Astrocyte (in vitro differentiated cells and primary cell): ENCODE measurements around the gene LSMEM2. TPM values are rescaled to one million over a fixed set of nuclear protein-coding genes. Genes with fewer than 3 reads are reported as not detected.

Experiments
- DNase-seq: peaks from one replicate; pipeline ENCODE4 v3.0.0-alpha.2; 2010; ENCODE audit warnings: low read depth
- FAIRE-seq: peaks from 2 replicates; lab custom pipeline; 2011; peaks lifted over from hg19 to GRCh38; lab: Jason Lieb, UNC
- H2AFZ ChIP-seq: 2 replicates; pipeline ENCODE4 v1.6.0; 2012; ENCODE audit warnings: low read depth, low read length, inconsistent platforms
- H3K27ac ChIP-seq: 2 replicates; pipeline ENCODE4 v1.5.1; 2011; ENCODE audit warnings: low read depth, low read length, inconsistent platforms
- H3K27me3 ChIP-seq: 2 replicates; pipeline ENCODE4 v1.6.0; 2011; ENCODE audit warnings: low read length, inconsistent platforms; ENCODE audit not compliant: insufficient read depth
- H3K36me3 ChIP-seq: 2 replicates; pipeline ENCODE4 v1.5.1; 2011; ENCODE audit warnings: low read length, inconsistent platforms; ENCODE audit not compliant: insufficient read depth
- H3K4me1 ChIP-seq: 2 replicates; pipeline ENCODE4 v1.5.1; 2011; ENCODE audit warnings: low read length, inconsistent platforms; ENCODE audit not compliant: insufficient read depth
- H3K4me2 ChIP-seq: 2 replicates; pipeline ENCODE4 v1.6.0; 2012; ENCODE audit warnings: low read length, inconsistent platforms
- H3K4me3 ChIP-seq: 2 replicates; pipeline ENCODE4 v1.5.1; 2011; ENCODE audit warnings: low read depth, mild to moderate bottlenecking, low read length, inconsistent platforms; ENCODE audit not compliant: insufficient read depth
- H3K79me2 ChIP-seq: 2 replicates; pipeline ENCODE4 v1.6.0; 2012; ENCODE audit warnings: mild to moderate bottlenecking, low read length, inconsistent platforms; ENCODE audit not compliant: insufficient read depth
- H3K9ac ChIP-seq: 2 replicates; pipeline ENCODE4 v1.6.0; 2012; ENCODE audit warnings: mild to moderate bottlenecking, low read length, inconsistent platforms
- H3K9me3 ChIP-seq: 2 replicates; pipeline ENCODE4 v1.5.1; 2012; ENCODE audit warnings: low read depth, mild to moderate bottlenecking, low read length, inconsistent platforms; ENCODE audit not compliant: insufficient read depth
- H4K20me1 ChIP-seq: 2 replicates; pipeline ENCODE4 v1.6.0; 2012; ENCODE audit warnings: low read length, inconsistent platforms; ENCODE audit not compliant: insufficient read depth
- H3K27ac Mint-ChIP-seq: one replicate; pipeline ENCODE4 v1.8.0; 2021; ENCODE audit warnings: mild to moderate bottlenecking, mixed read lengths; ENCODE audit not compliant: unreplicated experiment
- H3K27me3 Mint-ChIP-seq: one replicate; pipeline ENCODE4 v1.8.0; 2021; ENCODE audit warnings: low read depth, mixed read lengths; ENCODE audit not compliant: unreplicated experiment
- H3K36me3 Mint-ChIP-seq: one replicate; pipeline ENCODE4 v1.8.0; 2021; ENCODE audit warnings: low read depth, mixed read lengths; ENCODE audit not compliant: unreplicated experiment
- H3K4me1 Mint-ChIP-seq: one replicate; pipeline ENCODE4 v1.8.0; 2021; ENCODE audit warnings: low read depth, mixed read lengths; ENCODE audit not compliant: unreplicated experiment
- H3K4me3 Mint-ChIP-seq: one replicate; pipeline ENCODE4 v1.8.0; 2021; ENCODE audit warnings: mild to moderate bottlenecking, moderate library complexity, mixed read lengths; ENCODE audit not compliant: unreplicated experiment
- H3K9me3 Mint-ChIP-seq: one replicate; pipeline ENCODE4 v1.8.0; 2021; ENCODE audit warnings: mild to moderate bottlenecking, mixed read lengths; ENCODE audit not compliant: unreplicated experiment
- EZH2 ChIP-seq: IDR thresholded peaks from 2 replicates; pipeline ENCODE4 v1.6.1; 2012; ENCODE audit warnings: mild to moderate bottlenecking, low read length, inconsistent platforms; ENCODE audit not compliant: insufficient read depth
- total RNA-seq: library from RNA; stranded (reverse); gene quantifications from 2 replicates; pipeline ENCODE4 v1.2.1, GENCODE V29; 2021
- TF ChIP-seq, protein P1 (sequence below): IDR thresholded peaks from 2 replicates; pipeline ENCODE4 v1.5.1; 2011; ENCODE audit warnings: low read depth, mild to moderate bottlenecking, inconsistent platforms, low read length, moderate library complexity; ENCODE audit not compliant: insufficient read depth

The LSMEM2 gene
- total RNA-seq, 1 donor from 2014 or later: 0.30 TPM

DNA sequence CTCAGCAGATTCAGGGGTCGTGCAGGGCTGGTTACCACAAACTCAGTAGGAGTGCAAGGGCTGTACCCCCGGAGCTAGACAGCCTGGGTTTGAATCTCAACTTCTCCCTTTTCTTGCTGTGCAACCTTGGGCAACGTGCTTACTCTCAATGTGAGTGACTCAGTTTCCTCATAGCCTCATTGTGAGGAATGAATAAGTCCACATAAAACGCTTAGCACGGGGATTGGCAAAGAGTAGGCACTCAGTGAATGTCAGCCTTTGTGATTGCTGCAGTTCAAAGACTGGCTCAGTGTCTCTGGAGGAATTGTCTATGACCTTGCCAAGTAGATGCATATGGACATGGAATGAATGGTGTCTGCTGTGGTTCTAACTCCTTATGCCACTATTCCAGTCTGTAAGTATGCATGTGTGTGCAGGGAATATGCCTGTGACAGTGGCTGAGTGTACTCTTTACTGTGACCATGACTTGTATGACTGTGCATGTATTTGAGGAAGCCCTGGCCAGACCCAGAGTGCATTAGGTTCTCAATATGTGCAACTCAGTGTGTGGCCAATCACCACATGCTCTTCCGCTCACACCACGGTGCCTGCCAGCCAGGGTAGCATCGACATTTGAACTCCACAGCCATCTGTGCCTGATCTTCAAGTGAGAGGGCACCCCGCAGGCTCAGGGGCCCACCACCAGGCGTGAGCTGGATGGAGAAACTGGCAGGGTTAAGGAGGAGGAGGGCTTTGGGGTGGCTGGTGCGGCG lies 21.2 kb downstream of the LSMEM2 start:
- Histone ChIP-seq H3K27ac (peak overlapping the region; percentile 70), H3K9ac (peak overlapping the region; percentile 78), H2AFZ (peak overlapping the region; percentile 89), H3K4me1 (peaks cover 17% of the 10 kb centered on the region), H3K9me3 (no peaks in the 10 kb centered on the region), H3K4me3 (peak overlapping the region; percentile 61), H3K36me3 (no peaks in the 10 kb centered on the region), H4K20me1 (no peaks in the 10 kb centered on the region), H3K79me2 (peaks cover 7% of the 10 kb centered on the region), H3K27me3 (no peaks in the 10 kb centered on the region), H3K4me2 (peak overlapping the region; percentile 91)
- DNase-seq (peak; percentile 47), FAIRE-seq (no peak)
- TF ChIP-seq, protein P1, sequence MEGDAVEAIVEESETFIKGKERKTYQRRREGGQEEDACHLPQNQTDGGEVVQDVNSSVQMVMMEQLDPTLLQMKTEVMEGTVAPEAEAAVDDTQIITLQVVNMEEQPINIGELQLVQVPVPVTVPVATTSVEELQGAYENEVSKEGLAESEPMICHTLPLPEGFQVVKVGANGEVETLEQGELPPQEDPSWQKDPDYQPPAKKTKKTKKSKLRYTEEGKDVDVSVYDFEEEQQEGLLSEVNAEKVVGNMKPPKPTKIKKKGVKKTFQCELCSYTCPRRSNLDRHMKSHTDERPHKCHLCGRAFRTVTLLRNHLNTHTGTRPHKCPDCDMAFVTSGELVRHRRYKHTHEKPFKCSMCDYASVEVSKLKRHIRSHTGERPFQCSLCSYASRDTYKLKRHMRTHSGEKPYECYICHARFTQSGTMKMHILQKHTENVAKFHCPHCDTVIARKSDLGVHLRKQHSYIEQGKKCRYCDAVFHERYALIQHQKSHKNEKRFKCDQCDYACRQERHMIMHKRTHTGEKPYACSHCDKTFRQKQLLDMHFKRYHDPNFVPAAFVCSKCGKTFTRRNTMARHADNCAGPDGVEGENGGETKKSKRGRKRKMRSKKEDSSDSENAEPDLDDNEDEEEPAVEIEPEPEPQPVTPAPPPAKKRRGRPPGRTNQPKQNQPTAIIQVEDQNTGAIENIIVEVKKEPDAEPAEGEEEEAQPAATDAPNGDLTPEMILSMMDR: no peak
- TF ChIP-seq EZH2: no peak
- Mint-ChIP-seq H3K4me3 (peak overlapping the region; percentile 96), H3K9me3 (no peaks in the 10 kb centered on the region), H3K36me3 (no peaks in the 10 kb centered on the region), H3K4me1 (peaks cover 11% of the 10 kb centered on the region), H3K27me3 (no peaks in the 10 kb centered on the region), H3K27ac (peak overlapping the region; percentile 41)

DNA sequence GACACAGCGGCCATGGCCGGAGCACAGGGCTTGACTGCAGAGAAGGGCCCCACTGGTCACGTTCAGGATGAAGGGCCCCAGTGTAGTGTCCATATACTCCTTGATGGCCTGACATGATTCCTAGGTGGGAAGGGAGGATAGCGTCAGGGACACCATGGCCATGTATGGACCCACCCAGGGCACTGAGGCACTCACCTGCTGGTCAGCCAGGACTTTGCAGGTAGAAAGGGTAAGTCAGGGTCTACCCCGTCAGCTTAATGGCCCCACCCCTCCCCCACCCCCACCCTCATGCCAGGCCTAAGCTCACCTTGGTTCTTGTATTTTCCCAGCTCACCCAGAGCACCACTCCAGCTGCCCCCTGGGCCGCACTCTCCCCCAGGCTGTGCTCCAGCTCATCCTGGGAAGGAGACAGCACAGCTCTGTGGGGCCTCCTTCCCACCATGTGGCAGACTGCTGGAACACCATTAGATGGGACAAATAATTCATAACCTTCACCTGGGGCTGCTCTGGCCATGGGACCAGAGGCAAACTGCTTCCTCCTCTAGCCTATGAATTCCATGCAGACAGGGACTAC lies 21.9 kb downstream of the LSMEM2 start:
- no peak overlapping the region for H3K9ac ChIP-seq
- no peaks in the 10 kb centered on the region for H4K20me1 ChIP-seq
- peaks cover 17% of the 10 kb centered on the region for H3K4me1 ChIP-seq
- TF ChIP-seq, protein P1: no peak
- TF ChIP-seq EZH2: no peak
- FAIRE-seq: no peak
- Mint-ChIP-seq H3K4me3 (no peak overlapping the region), H3K36me3 (peaks cover 1% of the 10 kb centered on the region), H3K4me1 (peaks cover 11% of the 10 kb centered on the region), H3K9me3 (no peaks in the 10 kb centered on the region), H3K27me3 (no peaks in the 10 kb centered on the region), H3K27ac (peak overlapping the region; percentile 38)
- no peaks in the 10 kb centered on the region for H3K9me3 ChIP-seq
- peak overlapping the region; percentile 27 for H2AFZ ChIP-seq
- no peak for DNase-seq
- H3K79me2 ChIP-seq: peaks cover 7% of the 10 kb centered on the region
- no peak overlapping the region for H3K27ac ChIP-seq
- no peaks in the 10 kb centered on the region for H3K36me3 ChIP-seq
- H3K4me2 ChIP-seq: peak overlapping the region; percentile 91
- no peak overlapping the region for H3K4me3 ChIP-seq
- H3K27me3 ChIP-seq: no peaks in the 10 kb centered on the region
